Uterus (tissue), 2 donors: ENCODE data around the gene MBTPS1.

Source experiments
- POLR2A ChIP-seq, 2 donors: fragments of 450-650 bp; IDR thresholded peaks; one replicate each; pipeline ENCODE4 v1.6.1; 2016; ENCODE audit warnings: antibody characterized with exemption in 2 of 2, mild to moderate bottlenecking in 1 of 2, moderate library complexity in 1 of 2
- TF ChIP-seq, protein P1 (sequence below), 4 experiments: fragments of 200-600 bp in 2 of 4; fragments of 450-650 bp in 2 of 4; sonication (generic) in 2 of 4; IDR thresholded peaks; one replicate each; pipeline ENCODE4 v1.5.1; 2016 to 2019; ENCODE audit warnings: antibody characterized with exemption in 4 of 4, mild to moderate bottlenecking in 2 of 4, moderate library complexity in 1 of 4

DNA sequence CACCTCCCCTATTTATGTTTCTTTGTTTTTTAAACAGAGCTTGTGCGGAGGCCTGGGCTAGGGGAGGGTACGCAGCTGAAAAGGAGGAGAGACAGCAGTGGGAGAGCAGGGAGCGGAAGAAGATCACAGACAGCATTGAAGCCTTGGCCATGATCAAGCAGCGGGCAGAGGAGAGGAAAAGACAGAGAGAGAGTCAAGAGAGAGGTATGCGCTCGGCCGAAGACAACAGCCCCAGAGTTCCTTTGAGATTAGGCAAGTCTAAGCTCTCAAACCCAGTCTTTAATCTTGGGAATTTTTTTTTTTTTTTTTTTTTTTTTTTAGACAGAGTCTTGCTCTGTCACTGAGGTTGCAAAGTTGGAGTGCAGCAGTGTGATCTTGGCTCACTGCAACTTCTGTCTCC, 49.0 kb upstream of the MBTPS1 start:
- TF ChIP-seq, protein P1, sequence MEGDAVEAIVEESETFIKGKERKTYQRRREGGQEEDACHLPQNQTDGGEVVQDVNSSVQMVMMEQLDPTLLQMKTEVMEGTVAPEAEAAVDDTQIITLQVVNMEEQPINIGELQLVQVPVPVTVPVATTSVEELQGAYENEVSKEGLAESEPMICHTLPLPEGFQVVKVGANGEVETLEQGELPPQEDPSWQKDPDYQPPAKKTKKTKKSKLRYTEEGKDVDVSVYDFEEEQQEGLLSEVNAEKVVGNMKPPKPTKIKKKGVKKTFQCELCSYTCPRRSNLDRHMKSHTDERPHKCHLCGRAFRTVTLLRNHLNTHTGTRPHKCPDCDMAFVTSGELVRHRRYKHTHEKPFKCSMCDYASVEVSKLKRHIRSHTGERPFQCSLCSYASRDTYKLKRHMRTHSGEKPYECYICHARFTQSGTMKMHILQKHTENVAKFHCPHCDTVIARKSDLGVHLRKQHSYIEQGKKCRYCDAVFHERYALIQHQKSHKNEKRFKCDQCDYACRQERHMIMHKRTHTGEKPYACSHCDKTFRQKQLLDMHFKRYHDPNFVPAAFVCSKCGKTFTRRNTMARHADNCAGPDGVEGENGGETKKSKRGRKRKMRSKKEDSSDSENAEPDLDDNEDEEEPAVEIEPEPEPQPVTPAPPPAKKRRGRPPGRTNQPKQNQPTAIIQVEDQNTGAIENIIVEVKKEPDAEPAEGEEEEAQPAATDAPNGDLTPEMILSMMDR (IDR thresholded peaks at IDR 0.05): no peak
- no peak for TF ChIP-seq POLR2A (IDR thresholded peaks at IDR 0.05)
